Measurements from ENCODE around the gene LEFTY1.

GRCh38 chr1:225928186-225929175 lies 39.5 kb upstream of the LEFTY1 start:
- TF ChIP-seq CTCF (conservative IDR thresholded peaks at IDR 0.05 in 1 of 2, IDR thresholded peaks at IDR 0.05 in 1 of 2; ENCODE audit: low read depth in 1 of 2, low read length in 2 of 2) (no peak), EZH2 (IDR thresholded peaks at IDR 0.05; ENCODE audit: low read length, missing control alignments) (no peak)
